Mesenchymal stem cell (in vitro differentiated cells and primary cell): ENCODE results near the gene MARCO.

ENCODE experiments used
- DNase-seq: peaks from one replicate; pipeline ENCODE4 v3.0.0-alpha.2; 2013
- H2AFZ ChIP-seq: one replicate; pipeline ENCODE4 v1.6.1; 2013; ENCODE audit warnings: low read depth, mild to moderate bottlenecking, control low read depth, inconsistent platforms, low read length, moderate library complexity
- H2AK5ac ChIP-seq: 2 replicates; pipeline ENCODE4 v1.6.1; 2013; ENCODE audit warnings: low read length, moderate library complexity, mild to moderate bottlenecking, inconsistent platforms; ENCODE audit not compliant: severe bottlenecking
- H2BK120ac ChIP-seq: one replicate; pipeline ENCODE4 v1.6.1; 2013; ENCODE audit warnings: low read depth, mild to moderate bottlenecking, inconsistent platforms, low read length, moderate library complexity
- H2BK12ac ChIP-seq, 2 experiments: one replicate each; pipeline ENCODE4 v1.6.1; 2013; ENCODE audit warnings: inconsistent platforms in 2 of 2, low read length in 2 of 2, mild to moderate bottlenecking in 2 of 2, moderate library complexity in 2 of 2, control low read depth in 1 of 2
- H2BK15ac ChIP-seq: one replicate; pipeline ENCODE4 v1.6.1; 2013; ENCODE audit warnings: mild to moderate bottlenecking, low read depth, inconsistent platforms; ENCODE audit not compliant: poor library complexity, severe bottlenecking
- H2BK5ac ChIP-seq: 2 replicates; pipeline ENCODE4 v1.6.1; 2013; ENCODE audit warnings: low read depth, mild to moderate bottlenecking, low read length, control low read depth, inconsistent platforms; ENCODE audit not compliant: poor library complexity, severe bottlenecking
- H3K14ac ChIP-seq, 2 experiments: one replicate each; pipeline ENCODE4 v1.6.1; 2013; ENCODE audit warnings: inconsistent platforms in 2 of 2, low read length in 2 of 2, control low read depth in 1 of 2, mild to moderate bottlenecking in 1 of 2, moderate library complexity in 1 of 2
- H3K18ac ChIP-seq, 2 experiments: one replicate each; pipeline ENCODE4 v1.6.1; 2013; ENCODE audit warnings: inconsistent platforms in 2 of 2, low read length in 2 of 2, control low read depth in 1 of 2, low read depth in 1 of 2, mild to moderate bottlenecking in 1 of 2
- H3K23ac ChIP-seq, 2 experiments: one replicate each; pipeline ENCODE4 v1.6.1; 2013; ENCODE audit warnings: inconsistent platforms in 2 of 2, low read length in 2 of 2, mild to moderate bottlenecking in 2 of 2, moderate library complexity in 2 of 2, control low read depth in 1 of 2
- H3K27ac ChIP-seq: 2 replicates; pipeline ENCODE4 v1.5.1; 2013; ENCODE audit warnings: mild to moderate bottlenecking, moderate library complexity, low read length, control low read depth, inconsistent platforms; ENCODE audit not compliant: poor library complexity, severe bottlenecking
- H3K27me3 ChIP-seq, 2 experiments: 2 replicates each; pipeline versions ENCODE4 v1.6.1 to v1.7.0; 2013; ENCODE audit warnings: low read length in 2 of 2, mild to moderate bottlenecking in 2 of 2, moderate library complexity in 2 of 2, control low read depth in 1 of 2, inconsistent platforms in 1 of 2; ENCODE audit not compliant: control insufficient read depth in 1 of 2, insufficient read depth in 1 of 2
- H3K36me3 ChIP-seq, 2 experiments: 2 replicates each; pipeline versions ENCODE4 v1.6.1 to v1.7.0; 2013; ENCODE audit warnings: low read length in 2 of 2, control low read depth in 1 of 2, inconsistent platforms in 1 of 2, low read depth in 1 of 2, mild to moderate bottlenecking in 1 of 2; ENCODE audit not compliant: insufficient read depth in 2 of 2, control insufficient read depth in 1 of 2
- H3K4ac ChIP-seq, 2 experiments: one replicate each; pipeline ENCODE4 v1.6.1; 2013; ENCODE audit warnings: inconsistent platforms in 2 of 2, low read length in 2 of 2, mild to moderate bottlenecking in 2 of 2, moderate library complexity in 2 of 2, control low read depth in 1 of 2, low read depth in 1 of 2
- H3K4me1 ChIP-seq: 2 replicates; pipeline ENCODE4 v1.6.1; 2013; ENCODE audit warnings: low read depth, low read length, control low read depth; ENCODE audit not compliant: control insufficient read depth, insufficient read depth
- H3K4me2 ChIP-seq: 2 replicates; pipeline ENCODE4 v1.6.1; 2013; ENCODE audit warnings: low read length, mild to moderate bottlenecking, inconsistent platforms; ENCODE audit not compliant: poor library complexity, severe bottlenecking
- H3K4me3 ChIP-seq, 2 experiments: 2 replicates each; pipeline versions ENCODE4 v1.5.1 to v1.7.0; 2013; ENCODE audit warnings: low read length in 2 of 2, mild to moderate bottlenecking in 2 of 2, control low read depth in 1 of 2, low read depth in 1 of 2; ENCODE audit not compliant: insufficient read depth in 1 of 2
- H3K79me1 ChIP-seq: replicated peaks from 2 replicates; pipeline ENCODE4 v1.6.1; 2013; ENCODE audit warnings: mild to moderate bottlenecking, control low read depth, low read length, inconsistent platforms; ENCODE audit not compliant: poor library complexity, severe bottlenecking
- H3K9ac ChIP-seq: 2 replicates; pipeline ENCODE4 v1.7.0; 2013; ENCODE audit warnings: mild to moderate bottlenecking, low read length, moderate library complexity
- H3K9me3 ChIP-seq: 2 replicates; pipeline ENCODE4 v1.7.0; 2013; ENCODE audit warnings: mild to moderate bottlenecking, low read length; ENCODE audit not compliant: control insufficient read depth
- H4K8ac ChIP-seq: one replicate; pipeline ENCODE4 v1.6.1; 2013; ENCODE audit warnings: inconsistent platforms, mild to moderate bottlenecking, low read length, moderate library complexity
- H4K91ac ChIP-seq: one replicate; pipeline ENCODE4 v1.6.1; 2013; ENCODE audit warnings: mild to moderate bottlenecking, low read length, inconsistent platforms
- WGBS: methylation state at CpG from one replicate; pipeline ENCODE4 v1.1.7; 2013; ENCODE audit warnings: mixed read lengths; 5-methylcytosine and 5-hydroxymethylcytosine counted together

The MARCO gene

GRCh38 chr2:118992740-118993391 lies 50.9 kb downstream of the MARCO start:
- Histone ChIP-seq H2BK120ac (no peak overlapping the region), H3K79me1 (no peaks in the 10 kb centered on the region), H4K8ac (no peak overlapping the region), H3K18ac (no peak overlapping the region), H3K27me3 (peaks cover 0 to 66% of the 10 kb centered on the region in 2 experiments), H3K4me1 (no peaks in the 10 kb centered on the region), H2BK12ac (no peak overlapping the region), H3K9ac (no peak overlapping the region), H3K36me3 (no peaks in the 10 kb centered on the region), H3K4me2 (no peak overlapping the region), H3K4ac (no peak overlapping the region), H3K9me3 (no peaks in the 10 kb centered on the region), H2AK5ac (no peak overlapping the region), H2BK15ac (no peak overlapping the region), H3K23ac (no peak overlapping the region), H4K91ac (no peak overlapping the region), H2BK5ac (no peak overlapping the region), H3K27ac (no peak overlapping the region), H3K14ac (no peak overlapping the region), H3K4me3 (no peak overlapping the region), H2AFZ (no peak overlapping the region)
- WGBS, result 79% methylated on average over 13 of the region's 13 CpGs
- DNase-seq, result no peak

GRCh38 chr2:118993392-118993752 lies 51.4 kb downstream of the MARCO start:
- Histone ChIP-seq H3K4me3 (peak overlapping the region in 1 of 2 experiments; percentile 25), H3K79me1 (no peaks in the 10 kb centered on the region), H2BK120ac (no peak overlapping the region), H4K8ac (no peak overlapping the region), H2AFZ (no peak overlapping the region), H2AK5ac (no peak overlapping the region), H4K91ac (no peak overlapping the region), H3K4ac (no peak overlapping the region), H3K27ac (no peak overlapping the region), H2BK5ac (no peak overlapping the region), H3K4me2 (no peak overlapping the region), H3K27me3 (peaks cover 0 to 62% of the 10 kb centered on the region in 2 experiments), H3K23ac (no peak overlapping the region), H3K9ac (no peak overlapping the region), H3K18ac (no peak overlapping the region), H2BK15ac (no peak overlapping the region), H3K36me3 (no peaks in the 10 kb centered on the region), H3K9me3 (no peaks in the 10 kb centered on the region), H3K14ac (no peak overlapping the region), H3K4me1 (no peaks in the 10 kb centered on the region), H2BK12ac (no peak overlapping the region)
- WGBS, result 70% methylated on average over 4 of the region's 4 CpGs
- no peak for DNase-seq

- H3K4me3 ChIP-seq, result no peak overlapping the region
- H3K14ac ChIP-seq, result no peak overlapping the region
- no peak overlapping the region for H3K4ac ChIP-seq
- no peak overlapping the region for H2AK5ac ChIP-seq
- no peaks in the 10 kb centered on the region for H3K36me3 ChIP-seq
- H2BK120ac ChIP-seq, result no peak overlapping the region
- H3K27ac ChIP-seq, result no peak overlapping the region
- no peak overlapping the region for H3K4me2 ChIP-seq
- H3K9ac ChIP-seq, result no peak overlapping the region
- H3K9me3 ChIP-seq, result no peaks in the 10 kb centered on the region
- H4K8ac ChIP-seq, result no peak overlapping the region
- H3K27me3 ChIP-seq, result peaks cover 0 to 53% of the 10 kb centered on the region in 2 experiments
- H3K23ac ChIP-seq, result no peak overlapping the region
- 81% methylated on average over 13 of the region's 14 CpGs for WGBS
- no peak overlapping the region for H2BK15ac ChIP-seq
- no peak overlapping the region for H2BK5ac ChIP-seq
- H4K91ac ChIP-seq, result no peak overlapping the region
- no peak overlapping the region for H2BK12ac ChIP-seq
- no peaks in the 10 kb centered on the region for H3K79me1 ChIP-seq
- no peak overlapping the region for H3K18ac ChIP-seq
- no peak overlapping the region for H2AFZ ChIP-seq
- H3K4me1 ChIP-seq, result no peaks in the 10 kb centered on the region
- DNase-seq, result no peak
These were observed 52.2 kb downstream of the MARCO start for GRCh38 chr2:118994172-118994700.

GRCh38 chr2:118994778-118995177 lies 52.8 kb downstream of the MARCO start:
- no peaks in the 10 kb centered on the region for H3K79me1 ChIP-seq
- no peak overlapping the region for H3K18ac ChIP-seq
- H3K4me3 ChIP-seq, result no peak overlapping the region
- H3K14ac ChIP-seq, result no peak overlapping the region
- WGBS, result 59% methylated on average over 2 of the region's 2 CpGs
- no peak overlapping the region for H3K27ac ChIP-seq
- no peaks in the 10 kb centered on the region for H3K4me1 ChIP-seq
- no peaks in the 10 kb centered on the region for H3K9me3 ChIP-seq
- no peak overlapping the region for H3K4ac ChIP-seq
- H2AFZ ChIP-seq, result no peak overlapping the region
- no peak overlapping the region for H2AK5ac ChIP-seq
- no peak overlapping the region for H2BK15ac ChIP-seq
- no peak overlapping the region for H3K9ac ChIP-seq
- H3K27me3 ChIP-seq, result peaks cover 0 to 49% of the 10 kb centered on the region in 2 experiments
- no peak overlapping the region for H2BK5ac ChIP-seq
- no peak overlapping the region for H3K23ac ChIP-seq
- H4K91ac ChIP-seq, result no peak overlapping the region
- DNase-seq, result no peak
- no peak overlapping the region for H3K4me2 ChIP-seq
- no peak overlapping the region for H4K8ac ChIP-seq
- H3K36me3 ChIP-seq, result no peaks in the 10 kb centered on the region
- no peak overlapping the region for H2BK12ac ChIP-seq
- no peak overlapping the region for H2BK120ac ChIP-seq
